ENCODE data around the gene MAD1L1.

The MAD1L1 gene

DNA sequence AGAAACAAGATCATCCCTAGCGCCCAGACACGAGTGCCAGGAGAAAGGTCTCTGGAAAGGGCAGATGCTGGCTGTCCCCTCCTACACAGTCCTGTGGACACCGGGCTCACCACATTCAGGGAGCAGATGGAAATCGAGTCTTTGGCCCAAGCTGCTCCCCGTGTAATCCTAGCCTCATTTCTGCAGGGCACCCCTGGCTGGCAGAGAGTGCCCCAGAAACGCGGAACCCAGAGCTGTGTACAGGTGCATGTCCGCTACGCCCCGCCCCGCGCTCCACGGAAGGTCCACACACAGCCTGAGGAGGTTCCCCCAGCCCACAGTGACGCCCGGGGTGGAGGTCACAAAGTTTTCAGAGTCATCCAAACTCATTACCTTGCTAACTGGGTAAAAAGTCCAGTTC is 202.8 kb downstream of the MAD1L1 start:
- DNase-seq (ENCODE audit: low read depth), result no peak

DNA sequence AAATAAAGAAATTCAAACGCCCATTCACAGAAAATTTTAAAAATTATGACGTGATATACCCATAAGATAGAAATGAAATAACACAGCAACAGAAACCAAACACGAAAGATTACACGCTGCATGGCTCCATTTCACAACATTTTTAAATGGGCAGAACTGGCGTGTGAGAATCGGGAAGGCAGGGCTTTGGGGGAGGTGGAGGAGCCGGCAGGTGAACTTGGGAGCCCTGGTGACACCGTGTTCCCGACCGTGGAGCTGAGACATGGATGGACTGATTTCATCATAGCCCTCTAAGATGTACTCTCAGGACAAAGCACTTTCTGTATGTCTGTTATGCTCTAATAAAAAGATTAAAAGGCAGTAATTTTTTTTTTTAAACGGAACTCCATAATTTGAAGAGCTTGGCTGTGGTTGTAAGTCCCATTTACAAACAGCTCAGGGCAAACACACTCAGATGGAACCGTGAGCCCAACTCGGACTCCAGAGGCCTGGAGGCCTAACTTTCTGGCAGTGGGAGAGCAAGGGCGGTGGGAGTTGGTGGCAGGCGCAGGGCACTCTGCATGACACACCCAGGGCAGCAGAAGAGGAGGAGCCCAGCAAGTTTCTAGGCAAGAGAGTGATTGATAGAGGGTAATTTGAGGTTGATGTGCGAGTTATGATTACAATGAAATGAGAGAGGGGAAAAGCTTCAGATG is 203.4 kb downstream of the MAD1L1 start:
- no peak for DNase-seq (ENCODE audit: low read depth)

- DNase-seq (ENCODE audit: low read depth), result no peak
These were observed 204.0 kb downstream of the MAD1L1 start for GRCh38 chr7:2028733-2029132.

- no peak for DNase-seq (ENCODE audit: low read depth)
These were observed 207.6 kb downstream of the MAD1L1 start for GRCh38 chr7:2025188-2025587.

DNA sequence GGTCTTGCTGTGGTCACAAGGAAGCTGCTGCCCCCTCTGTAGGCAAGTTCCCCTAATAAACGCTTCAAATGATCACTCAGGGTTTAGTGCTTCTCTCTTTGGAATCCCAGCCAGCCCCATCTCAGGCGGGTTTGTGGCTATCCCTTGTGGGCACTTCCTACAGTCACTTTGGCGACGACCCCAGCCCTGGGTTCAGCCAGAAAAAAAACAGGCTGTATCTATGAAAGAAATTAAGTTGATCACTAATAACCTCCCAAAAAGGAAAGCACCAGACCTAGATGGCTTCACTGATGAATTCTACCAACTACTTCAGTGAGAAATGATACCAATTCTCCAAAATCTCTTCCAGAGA is 208.2 kb downstream of the MAD1L1 start:
- no peak for DNase-seq (ENCODE audit: low read depth)

DNA sequence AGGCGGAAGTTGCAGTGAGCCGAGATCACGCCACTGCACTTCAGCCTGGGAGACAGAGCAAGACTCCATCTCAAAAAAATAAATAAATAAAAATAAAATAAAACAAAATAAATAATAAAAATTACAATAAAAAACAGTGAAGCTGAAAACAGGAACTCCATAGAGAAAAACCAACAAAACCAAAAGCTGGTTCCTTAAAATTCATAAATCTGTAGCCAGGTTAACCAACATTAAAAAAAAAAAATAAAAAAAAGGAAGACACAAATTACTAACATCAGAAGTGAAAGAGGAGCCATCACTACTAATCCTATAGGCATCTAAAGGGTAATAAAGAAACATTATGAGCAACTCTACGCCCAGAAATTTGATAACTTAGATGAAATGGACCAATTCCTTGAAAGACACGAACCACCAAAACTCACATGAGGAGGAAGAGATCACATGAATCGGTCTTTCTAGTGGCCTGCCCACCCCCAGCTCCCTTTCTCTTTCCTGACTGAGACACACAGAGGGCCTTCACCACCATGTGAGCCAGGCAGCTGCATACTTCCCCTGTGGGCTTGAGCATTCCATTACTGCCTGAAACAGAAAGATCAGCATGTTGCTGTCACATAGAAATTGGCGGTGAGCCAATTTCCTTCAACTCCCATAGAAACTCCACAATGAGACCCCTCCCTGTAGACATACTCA is 208.7 kb downstream of the MAD1L1 start:
- DNase-seq (ENCODE audit: low read depth), result no peak

DNA sequence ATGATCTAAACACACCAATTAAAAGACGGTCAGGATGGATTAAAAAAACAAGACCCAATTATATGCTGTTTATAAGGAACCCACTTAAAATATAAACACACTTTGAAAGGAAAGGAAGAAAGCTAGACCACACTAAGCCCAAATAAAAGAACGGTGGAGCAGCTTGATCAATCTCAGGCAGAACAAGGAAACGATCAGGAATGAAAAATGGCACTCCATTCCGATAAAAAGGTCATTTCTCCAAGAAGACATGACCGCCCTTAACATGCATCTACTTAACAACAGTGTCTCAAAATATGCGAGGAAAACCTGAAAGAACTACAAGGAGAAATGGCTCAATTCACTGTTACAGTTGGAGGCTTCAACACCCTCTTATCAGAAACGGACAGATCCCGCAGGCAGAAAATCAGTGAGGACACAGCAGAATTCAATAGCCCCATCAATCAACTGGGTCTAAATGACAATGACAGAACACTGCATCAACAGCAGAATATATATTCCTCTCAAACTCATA is 210.0 kb downstream of the MAD1L1 start:
- no peak for DNase-seq (ENCODE audit: low read depth)

- DNase-seq (ENCODE audit: low read depth), result no peak
These were observed 210.7 kb downstream of the MAD1L1 start for GRCh38 chr7:2022021-2022409.

DNA sequence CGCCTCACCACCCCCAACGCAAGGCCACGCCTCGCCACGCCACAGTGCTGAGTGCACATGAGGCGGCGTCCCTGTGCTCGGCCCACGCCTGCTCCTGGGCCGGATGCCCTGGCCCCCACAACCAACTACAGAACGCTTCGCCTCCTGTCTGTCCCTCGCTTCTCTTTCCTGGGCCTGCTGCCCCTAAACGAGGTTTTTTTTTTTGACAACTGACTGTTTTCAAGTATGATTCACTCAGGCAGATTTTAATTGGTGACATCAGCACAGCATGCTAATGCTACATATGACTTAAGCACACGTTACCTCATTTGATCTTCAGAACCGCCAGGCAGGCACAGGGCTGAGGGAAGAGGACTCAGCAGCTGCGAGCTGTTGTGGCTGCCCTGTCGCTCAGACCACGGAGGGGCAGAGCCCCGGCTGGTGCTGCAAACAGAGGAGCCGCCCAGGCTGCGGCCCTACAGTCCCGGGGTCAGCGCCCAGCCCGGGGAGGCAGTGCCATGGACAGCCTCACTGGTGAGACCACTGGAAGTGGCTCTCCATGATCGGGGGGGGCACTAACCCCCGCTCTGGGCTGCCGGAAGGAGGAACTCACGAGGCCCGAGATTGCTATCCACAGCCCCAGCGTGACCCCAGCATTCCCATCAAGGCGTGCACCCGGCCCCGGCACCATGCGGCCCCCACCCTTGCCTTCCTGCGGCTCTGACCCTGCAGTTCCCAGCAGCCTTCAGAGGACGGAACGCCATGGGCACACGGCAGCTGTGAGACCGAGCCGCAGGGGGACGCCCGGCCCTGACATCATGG is 212.8 kb downstream of the MAD1L1 start:
- no peak for DNase-seq (ENCODE audit: low read depth)

GRCh38 chr7:2019461-2019710 is 213.4 kb downstream of the MAD1L1 start:
- DNase-seq (ENCODE audit: low read depth), result no peak

DNA sequence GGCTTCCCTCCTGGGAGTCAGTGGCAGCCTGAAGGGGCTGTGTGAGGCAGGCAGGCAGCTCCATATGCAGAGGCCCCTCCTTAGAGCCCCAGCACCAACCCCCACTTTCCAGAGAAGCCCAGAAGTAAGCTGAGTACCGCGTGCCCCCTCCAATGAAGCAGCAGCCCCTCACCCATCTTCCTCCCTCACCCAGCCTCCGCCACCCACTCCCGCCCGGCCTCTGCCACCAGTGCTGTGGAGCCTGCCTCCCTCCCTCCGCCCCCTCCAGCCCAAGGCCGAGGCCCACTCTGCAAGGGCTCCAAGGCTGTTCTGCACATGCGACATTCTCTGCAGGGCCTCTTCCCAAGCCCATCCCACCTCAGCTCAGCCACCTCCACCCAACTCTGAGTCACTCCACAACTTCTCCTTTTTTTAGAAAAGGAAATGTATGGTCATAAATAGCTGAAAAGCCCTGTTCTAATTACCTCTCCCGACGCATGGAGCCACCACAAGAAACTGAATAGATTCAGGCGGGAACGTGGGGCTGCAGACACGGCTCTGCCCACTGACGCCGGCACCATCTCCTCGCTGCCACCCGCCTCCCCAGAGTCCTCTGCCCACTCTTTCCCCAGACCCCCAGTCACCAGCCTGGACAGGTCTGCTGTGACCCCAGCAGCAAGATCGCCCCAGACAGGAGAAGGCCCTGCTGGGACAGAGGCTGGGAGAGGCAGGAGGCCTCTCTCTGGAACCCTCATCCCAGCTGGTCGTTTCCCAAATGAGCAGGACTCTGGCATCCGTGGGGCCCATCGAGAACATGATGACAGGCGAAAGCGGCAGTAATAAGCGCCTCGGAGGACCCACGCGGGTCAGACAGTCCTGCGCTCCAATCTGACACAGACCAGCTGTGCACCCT is 213.9 kb downstream of the MAD1L1 start:
- DNase-seq (ENCODE audit: low read depth), result no peak

DNA sequence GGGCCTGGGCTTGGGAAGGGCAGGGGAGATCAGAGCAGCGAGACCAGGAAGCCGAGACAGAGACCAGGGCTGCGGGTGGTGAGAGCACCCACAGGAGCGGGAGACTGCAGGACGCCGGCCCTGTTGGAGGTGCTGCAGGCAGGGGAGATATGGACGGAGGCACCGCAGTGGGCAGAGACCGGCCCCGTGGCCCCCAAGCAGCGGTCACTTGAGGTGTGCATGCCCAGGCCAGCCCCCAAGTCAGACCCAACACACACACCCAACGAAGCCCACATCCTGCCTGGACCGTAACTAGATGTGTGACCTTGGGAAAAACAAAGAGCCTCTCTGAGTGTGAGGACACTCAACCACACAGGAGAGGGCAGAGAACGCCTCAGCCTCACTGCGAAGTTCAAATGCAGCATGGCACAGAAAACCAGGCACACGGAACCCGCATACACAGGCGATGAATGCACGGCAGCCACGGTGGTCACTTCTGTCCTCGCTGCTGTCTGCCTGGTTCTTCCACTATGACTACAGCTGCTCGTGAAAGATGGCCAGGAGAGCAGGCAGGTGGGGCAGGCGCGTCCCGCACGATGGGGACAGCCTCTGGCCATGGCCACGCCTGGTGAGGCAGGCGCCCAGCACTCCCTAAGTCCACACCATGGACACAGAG is 214.7 kb downstream of the MAD1L1 start:
- no peak for DNase-seq (ENCODE audit: low read depth)

DNA sequence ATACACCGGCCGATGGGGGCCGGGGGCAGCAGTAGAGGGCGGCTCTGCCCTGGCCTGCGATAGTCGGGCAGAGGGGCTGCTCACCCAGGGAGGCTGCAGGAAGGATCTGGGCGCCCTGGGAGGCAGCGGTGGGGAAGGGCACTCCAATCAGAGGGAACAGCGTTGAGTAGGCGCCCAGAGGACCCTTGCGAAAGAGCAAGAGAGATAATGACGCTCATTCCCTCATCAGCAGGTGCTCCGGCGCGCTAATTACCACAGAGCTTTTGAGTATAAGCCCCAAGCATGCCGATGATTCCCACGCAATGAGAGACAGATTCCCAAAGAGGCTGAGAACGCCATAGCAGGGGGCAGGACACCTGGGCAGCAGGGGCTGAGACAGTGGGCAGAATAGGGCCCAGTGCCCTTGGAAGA is 215.3 kb downstream of the MAD1L1 start:
- DNase-seq (ENCODE audit: low read depth), result no peak

- no peak for DNase-seq (ENCODE audit: low read depth)
These were observed 215.8 kb downstream of the MAD1L1 start for GRCh38 chr7:2016761-2017480.

DNA sequence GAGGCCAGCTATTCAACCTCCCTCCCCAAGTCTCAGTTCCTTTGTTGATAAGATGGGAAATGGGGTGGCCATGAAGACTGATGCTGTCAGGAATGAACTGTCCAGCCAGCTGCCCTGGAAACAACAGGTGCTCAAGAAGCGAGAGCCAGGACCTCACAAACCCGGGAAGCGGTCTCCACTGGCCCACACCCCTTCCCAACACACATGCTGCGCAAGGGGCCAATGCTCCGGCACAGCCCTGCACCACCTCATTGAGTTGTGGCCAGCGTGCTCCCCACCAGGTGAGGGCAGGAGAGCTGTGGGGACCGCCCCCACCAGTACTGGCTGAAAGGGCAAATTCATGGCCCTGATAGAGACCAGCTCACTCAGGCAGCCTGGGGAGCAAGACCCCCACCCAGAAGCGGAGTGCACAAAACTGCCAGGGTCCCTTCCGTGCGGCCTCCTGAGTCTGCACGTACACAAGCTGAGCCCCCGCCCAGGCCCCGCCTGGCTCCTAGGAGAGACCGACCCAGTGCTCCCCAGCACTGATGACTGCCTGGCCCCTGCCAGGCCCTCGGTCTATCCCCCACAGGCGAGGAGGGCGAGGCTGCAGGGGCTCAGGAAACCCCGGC is 216.6 kb downstream of the MAD1L1 start:
- no peak for DNase-seq (ENCODE audit: low read depth)

- DNase-seq (ENCODE audit: low read depth), result no peak
These were observed 217.4 kb downstream of the MAD1L1 start for GRCh38 chr7:2015251-2015871.

GRCh38 chr7:2014391-2015241 is 218.1 kb downstream of the MAD1L1 start:
- no peak for DNase-seq (ENCODE audit: low read depth)

DNA sequence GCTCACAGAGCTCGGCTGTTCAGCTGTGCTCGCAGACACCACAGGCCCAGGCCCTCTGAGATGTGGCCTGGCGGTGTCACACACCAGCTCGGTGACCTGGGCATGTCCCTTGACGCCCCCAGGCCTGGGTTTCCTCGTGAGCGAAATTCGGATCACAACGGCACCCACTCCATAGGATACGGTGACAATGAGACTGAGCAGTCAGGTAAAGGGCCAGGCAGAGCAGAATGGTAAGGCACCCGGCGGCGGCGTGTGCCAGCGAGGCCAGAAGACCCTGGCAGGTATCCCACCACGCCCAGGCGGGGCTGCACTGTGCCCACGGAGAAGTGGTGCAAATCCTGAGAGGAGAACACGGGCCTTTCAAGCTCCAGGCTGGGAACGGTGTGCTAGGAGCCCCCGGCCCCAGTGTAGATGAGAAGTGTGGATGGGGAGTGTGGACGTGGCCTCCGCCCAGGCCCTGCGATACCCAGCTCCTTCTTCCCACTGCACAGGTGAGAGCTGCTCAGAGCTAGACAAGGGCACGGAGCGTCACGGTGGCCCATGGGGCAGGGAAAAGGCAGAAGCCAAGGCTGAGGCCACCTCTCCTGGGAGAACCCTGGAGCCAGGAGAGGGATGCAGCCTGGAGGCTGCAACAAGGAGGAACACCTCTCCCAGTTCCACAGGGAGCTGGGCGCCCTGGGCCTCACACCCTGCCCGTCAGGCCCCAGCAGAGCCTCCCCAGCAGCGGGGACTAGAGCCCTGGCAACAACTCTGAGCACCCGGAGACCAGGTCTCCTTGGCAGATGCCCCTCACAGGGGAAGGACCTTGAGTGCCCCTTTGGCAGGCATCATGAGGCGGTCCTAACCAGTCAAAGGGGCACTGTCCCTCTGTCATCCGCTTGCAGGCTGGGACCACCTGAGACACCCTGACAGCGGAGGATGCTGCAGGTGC is 219.1 kb downstream of the MAD1L1 start:
- no peak for DNase-seq (ENCODE audit: low read depth)
